ENCODE results near the gene PPP1R14C.
A peak's percentile ranks its signal among the peaks of the same experiment; 100 is the strongest.

The PPP1R14C gene
- long read RNA-seq, donor 1, transcript PPP1R14C-201 (4 exons, 2,152 nt), result major isoform, 18 of 18 reads
- long read RNA-seq, donor 1, partial matches to known transcripts, result 0 of 18 reads
- long read RNA-seq, donor 1, other reads (novel, unspliced or antisense), result 0 of 18 reads
- long read RNA-seq, donor 2, partial matches to known transcripts, result 0 of 4 reads
- long read RNA-seq, donor 2, other reads (novel, unspliced or antisense), result 0 of 4 reads
- long read RNA-seq, donor 3, transcript PPP1R14C-201 (4 exons, 2,152 nt), result major isoform, 9 of 25 reads
- long read RNA-seq, donor 3, partial matches to known transcripts, result 16 of 25 reads
- long read RNA-seq, donor 3, other reads (novel, unspliced or antisense), result 0 of 25 reads
- long read RNA-seq, donor 4, transcript PPP1R14C-201 (4 exons, 2,152 nt), result major isoform, 5 of 5 reads
- long read RNA-seq, donor 4, partial matches to known transcripts, result 0 of 5 reads
- long read RNA-seq, donor 4, other reads (novel, unspliced or antisense), result 0 of 5 reads
- long read RNA-seq, donor 5, transcript PPP1R14C-201 (4 exons, 2,152 nt), result major isoform, 7 of 7 reads
- long read RNA-seq, donor 5, partial matches to known transcripts, result 0 of 7 reads
- long read RNA-seq, donor 5, other reads (novel, unspliced or antisense), result 0 of 7 reads
- long read RNA-seq, donor 6, transcript PPP1R14C-201 (4 exons, 2,152 nt), result major isoform, 8 of 8 reads
- long read RNA-seq, donor 6, partial matches to known transcripts, result 0 of 8 reads
- long read RNA-seq, donor 6, other reads (novel, unspliced or antisense), result 0 of 8 reads
- long read RNA-seq, donor 7, transcript PPP1R14C-201 (4 exons, 2,152 nt), result major isoform, 14 of 14 reads
- long read RNA-seq, donor 7, partial matches to known transcripts, result 0 of 14 reads
- long read RNA-seq, donor 7, other reads (novel, unspliced or antisense), result 0 of 14 reads
- long read RNA-seq, donor 8, transcript PPP1R14C-201 (4 exons, 2,152 nt), result major isoform, 14 of 14 reads
- long read RNA-seq, donor 8, partial matches to known transcripts, result 0 of 14 reads
- long read RNA-seq, donor 8, other reads (novel, unspliced or antisense), result 0 of 14 reads

GRCh38 chr6:150142670-150143515, at the start of gene PPP1R14C:
Gene PPP1R14C (plus strand): TSS chr6:150143044. CDS start chr6:150143193, 149 bp downstream.
- DNase-seq, result peak; percentile 81

- DNase-seq, result no peak
Observed at GRCh38 chr6:150093397-150093796, 49.4 kb upstream of the PPP1R14C start.

- DNase-seq, result no peak
Observed at GRCh38 chr6:150098155-150098554, 44.7 kb upstream of the PPP1R14C start.

GRCh38 chr6:150099546-150099945, 43.3 kb upstream of the PPP1R14C start:
- DNase-seq, result no peak

GRCh38 chr6:150099953-150100352, 42.9 kb upstream of the PPP1R14C start:
- no peak for DNase-seq

GRCh38 chr6:150100745-150101144, 42.1 kb upstream of the PPP1R14C start:
- no peak for DNase-seq

GRCh38 chr6:150102750-150103270, 40.0 kb upstream of the PPP1R14C start:
- DNase-seq, result no peak

GRCh38 chr6:150112233-150112632, 30.6 kb upstream of the PPP1R14C start:
- DNase-seq, result no peak

- no peak for DNase-seq
Observed at GRCh38 chr6:150115769-150116168, 27.1 kb upstream of the PPP1R14C start.

- no peak for DNase-seq
Observed at GRCh38 chr6:150116200-150116800, 26.5 kb upstream of the PPP1R14C start.

GRCh38 chr6:150118203-150118602, 24.6 kb upstream of the PPP1R14C start:
- peak; percentile 44 for DNase-seq

GRCh38 chr6:150118627-150119026, 24.2 kb upstream of the PPP1R14C start:
- DNase-seq, result peak; percentile 37

GRCh38 chr6:150119173-150119572, 23.7 kb upstream of the PPP1R14C start:
- peak; percentile 28 for DNase-seq

- no peak for DNase-seq
Observed at GRCh38 chr6:150123645-150124044, 19.2 kb upstream of the PPP1R14C start.

- no peak for DNase-seq
Observed at GRCh38 chr6:150124235-150124634, 18.6 kb upstream of the PPP1R14C start.

- no peak for DNase-seq
Observed at GRCh38 chr6:150126641-150127291, 16.1 kb upstream of the PPP1R14C start.

- DNase-seq, result no peak
Observed at GRCh38 chr6:150128425-150128824, 14.4 kb upstream of the PPP1R14C start.

- no peak for DNase-seq
Observed at GRCh38 chr6:150129616-150130505, 13.0 kb upstream of the PPP1R14C start.

- no peak for DNase-seq
Observed at GRCh38 chr6:150133686-150134085, 9.2 kb upstream of the PPP1R14C start.

Measured in right kidney (tissue), 9 donors.